HG03045 (cell line): ENCODE results near the gene ARHGAP33.
"Not testable (repeated sequence)": the region's sequence is repeated elsewhere in the genome, so short reads cannot be mapped to it uniquely, and the experiment has no call there.

Experiments
- ATAC-seq: cut with Tn5 transposase; IDR thresholded peaks from one replicate; pipeline ENCODE4 v1.9.1; 2021; ENCODE audit warnings: mild to moderate bottlenecking, moderate library complexity; ENCODE audit not compliant: unreplicated experiment

Gene ARHGAP33

DNA sequence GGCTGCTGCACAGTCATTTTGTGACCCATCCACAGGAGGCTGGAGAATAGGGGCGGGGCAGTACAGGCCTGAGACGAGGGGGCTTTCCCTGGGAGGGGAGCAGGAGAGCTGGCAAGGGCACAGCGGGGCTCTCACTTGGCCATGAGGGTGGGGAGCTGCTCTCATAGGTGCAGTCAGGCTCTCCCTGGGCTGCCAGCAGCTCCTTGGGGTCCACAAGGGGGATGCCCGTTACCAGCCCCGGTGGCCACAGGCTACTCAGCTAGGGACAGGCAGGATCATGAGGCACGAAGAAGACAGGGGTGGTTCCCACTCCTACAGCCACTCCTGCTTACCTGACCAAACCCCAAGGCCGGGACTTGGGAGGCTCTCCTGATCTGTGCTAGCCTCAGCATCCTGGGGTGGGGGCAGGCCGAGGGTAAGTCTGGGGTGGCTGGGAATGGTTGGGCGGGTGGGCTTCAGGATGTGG is 16.5 kb downstream of the ARHGAP33 start:
- ATAC-seq = no peak

DNA sequence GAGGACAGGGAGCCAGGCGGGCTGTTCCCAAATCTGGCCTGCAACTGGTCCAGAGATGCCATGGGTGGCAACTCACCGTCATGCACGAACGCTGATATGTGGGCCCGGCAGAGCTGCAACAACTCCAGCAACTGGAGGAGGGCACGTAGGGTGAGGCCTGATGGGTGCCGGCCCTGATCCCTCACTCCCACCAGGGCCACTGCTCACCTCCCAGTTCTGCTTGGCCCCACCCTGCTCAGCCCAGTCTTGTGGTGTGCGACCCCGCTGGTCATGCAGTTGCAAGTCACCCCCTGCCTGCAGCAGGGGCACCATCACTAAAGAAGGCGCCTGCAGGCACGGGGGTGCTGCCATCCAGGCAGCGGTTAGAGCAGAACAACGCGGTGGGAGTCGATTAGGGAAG is 16.9 kb downstream of the ARHGAP33 start:
- no peak for ATAC-seq

DNA sequence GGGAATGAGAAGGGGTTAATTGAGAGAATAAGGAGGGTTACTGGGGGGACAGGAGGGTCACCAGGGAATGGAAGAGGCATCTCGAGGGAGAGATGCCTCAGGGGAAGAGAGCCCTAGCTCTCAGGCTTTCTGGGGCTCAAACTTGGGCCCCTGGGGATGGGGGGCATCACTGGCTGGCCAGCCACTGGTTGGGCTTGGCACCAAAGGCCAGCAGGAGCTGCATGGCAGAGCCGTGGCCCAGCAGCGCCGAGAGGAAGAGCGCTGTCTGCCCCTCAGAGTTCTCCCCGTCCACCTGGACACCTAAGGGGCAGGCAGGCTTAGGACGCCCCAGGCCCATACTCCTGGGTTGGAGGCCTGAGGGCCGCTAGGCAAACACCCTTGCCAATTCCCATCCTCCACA is 17.5 kb downstream of the ARHGAP33 start:
- no peak for ATAC-seq

DNA sequence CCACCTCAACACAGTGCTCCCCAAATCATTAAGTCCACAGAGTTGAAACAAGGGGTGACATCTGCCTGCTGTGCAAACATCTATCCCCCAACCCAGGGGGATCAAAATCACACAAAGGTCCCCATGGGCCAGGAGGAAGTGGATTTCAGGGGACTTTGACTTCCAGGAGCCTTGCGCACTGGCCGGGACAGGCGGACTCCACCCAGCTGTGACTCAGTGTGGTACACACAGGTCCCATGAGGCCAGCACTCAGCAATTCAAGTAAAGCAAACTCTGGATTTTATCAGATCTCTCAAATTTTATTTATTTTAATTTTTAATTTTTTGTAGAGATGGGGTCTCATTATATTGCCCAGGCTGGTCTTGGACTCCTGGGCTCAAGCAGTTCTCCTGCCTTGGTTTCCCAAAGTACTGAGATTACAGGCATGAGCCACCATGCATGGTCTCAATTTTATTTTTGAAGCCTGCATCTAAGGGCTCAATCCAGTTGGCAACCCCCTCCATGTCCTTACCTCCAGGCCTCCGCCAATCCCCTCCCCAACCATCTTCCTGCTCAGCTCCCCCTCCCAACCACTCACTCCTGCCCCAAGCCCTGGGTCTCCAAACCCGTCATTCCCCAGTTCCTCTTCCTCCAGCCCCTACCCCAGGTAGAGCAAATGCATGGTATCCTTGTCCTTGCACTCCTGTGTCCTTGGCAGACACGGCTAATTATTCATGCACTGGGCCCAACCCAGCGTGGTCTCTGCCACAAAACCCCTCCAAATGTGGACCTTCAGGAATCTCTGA is 18.2 kb downstream of the ARHGAP33 start:
- ATAC-seq = no peak

DNA sequence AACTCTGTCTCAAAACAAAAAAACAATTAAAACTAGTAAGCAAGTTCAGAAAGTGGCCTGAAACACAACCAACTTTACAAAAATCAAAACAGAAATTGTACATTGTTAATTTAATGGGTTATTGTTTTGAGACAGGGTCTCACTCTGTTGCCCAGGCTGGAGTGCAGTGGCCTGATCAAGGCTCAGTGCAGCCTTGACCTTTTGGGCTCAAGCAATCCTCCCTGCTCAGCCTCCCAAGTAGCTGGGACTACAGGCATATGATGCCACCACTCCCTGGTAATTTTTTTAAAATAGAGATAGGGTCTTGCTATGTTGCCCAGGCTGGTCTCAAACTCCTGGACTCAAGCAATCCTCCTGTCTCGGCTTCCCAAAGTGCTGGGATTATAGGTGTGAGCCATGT is 20.2 kb downstream of the ARHGAP33 start:
- ATAC-seq = not testable (repeated sequence)

DNA sequence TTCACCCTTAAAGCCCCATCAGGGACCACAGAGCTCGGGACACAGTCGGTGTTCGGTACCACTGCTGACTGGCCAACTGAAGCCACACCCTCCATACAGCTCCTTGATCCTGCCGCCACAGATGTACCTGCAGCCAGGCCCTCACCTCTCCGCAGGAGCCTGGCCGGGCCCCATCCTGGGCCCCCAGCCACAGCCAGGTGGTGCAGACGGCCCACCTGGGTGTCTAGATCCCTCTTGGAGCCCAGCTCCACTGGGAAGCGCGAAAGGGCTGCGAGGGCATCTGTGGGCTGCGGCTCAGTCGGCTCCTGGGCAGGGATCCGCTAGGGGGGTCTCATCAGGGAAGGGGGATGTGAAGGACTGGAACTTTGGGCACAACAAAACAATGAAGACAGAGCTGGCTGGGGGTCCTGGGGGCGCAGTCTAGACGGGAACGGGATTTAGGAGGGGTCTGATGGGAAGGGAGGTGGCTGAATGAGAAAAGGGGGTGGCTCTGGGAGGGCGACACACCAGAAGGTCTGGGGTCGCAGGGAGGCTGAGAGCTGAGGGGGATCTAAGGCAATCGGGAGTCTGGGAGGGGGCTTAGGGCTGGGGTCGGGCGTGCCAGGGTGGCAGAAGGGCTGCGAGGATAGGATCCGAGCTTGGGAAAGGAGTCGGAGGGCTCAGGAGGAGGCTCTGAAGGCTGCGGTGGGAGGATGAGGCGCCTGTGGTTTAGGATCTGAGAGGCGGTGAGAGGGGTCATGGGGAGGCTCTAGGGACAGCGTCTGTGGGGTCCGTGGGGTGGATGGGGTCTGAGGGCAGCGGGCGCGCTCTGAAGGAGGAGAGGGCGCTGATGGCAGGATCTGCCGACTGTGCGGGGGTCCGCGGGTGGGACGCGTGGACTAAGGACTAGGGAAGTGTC is 21.5 kb downstream of the ARHGAP33 start:
- ATAC-seq = no peak

DNA sequence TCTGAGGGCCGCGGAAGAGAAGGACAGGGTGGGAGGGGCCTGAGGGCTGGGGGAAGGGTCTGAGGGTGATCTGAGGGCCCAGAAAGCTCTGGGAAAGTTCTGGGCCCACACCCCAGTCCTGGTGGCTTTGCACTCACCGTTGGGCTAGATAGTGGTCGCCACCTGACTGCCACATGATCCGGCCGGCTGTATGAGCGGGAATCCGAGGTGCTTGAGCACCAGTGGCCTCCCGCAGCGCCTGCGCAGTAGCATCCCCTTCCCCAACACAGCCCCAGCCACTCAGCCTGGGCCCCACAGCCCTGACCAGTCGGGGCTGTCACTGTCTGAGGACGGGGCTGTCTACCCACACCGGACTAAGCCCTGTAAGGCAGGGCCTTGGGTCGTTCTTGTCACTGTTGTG is 22.3 kb downstream of the ARHGAP33 start:
- ATAC-seq = no peak

DNA sequence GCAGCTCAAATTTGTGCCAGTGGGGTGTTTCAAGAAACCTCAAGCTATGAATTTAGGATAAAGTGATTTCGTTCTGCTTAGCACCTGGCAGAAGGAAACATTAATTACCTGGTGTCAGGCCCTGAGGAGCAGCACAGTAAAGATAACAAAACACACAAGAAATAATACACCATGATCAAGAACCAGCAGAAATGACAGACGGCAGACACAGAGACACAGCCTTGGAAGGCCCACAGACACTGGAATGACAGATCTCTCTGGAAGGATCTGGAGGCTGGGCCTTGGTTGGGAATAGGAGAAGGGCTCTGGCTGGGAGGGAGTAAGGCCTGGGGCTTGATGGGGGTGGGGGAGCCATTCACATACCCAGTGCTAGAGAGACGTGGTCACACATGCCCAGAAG is 26.5 kb downstream of the ARHGAP33 start:
- no peak for ATAC-seq

DNA sequence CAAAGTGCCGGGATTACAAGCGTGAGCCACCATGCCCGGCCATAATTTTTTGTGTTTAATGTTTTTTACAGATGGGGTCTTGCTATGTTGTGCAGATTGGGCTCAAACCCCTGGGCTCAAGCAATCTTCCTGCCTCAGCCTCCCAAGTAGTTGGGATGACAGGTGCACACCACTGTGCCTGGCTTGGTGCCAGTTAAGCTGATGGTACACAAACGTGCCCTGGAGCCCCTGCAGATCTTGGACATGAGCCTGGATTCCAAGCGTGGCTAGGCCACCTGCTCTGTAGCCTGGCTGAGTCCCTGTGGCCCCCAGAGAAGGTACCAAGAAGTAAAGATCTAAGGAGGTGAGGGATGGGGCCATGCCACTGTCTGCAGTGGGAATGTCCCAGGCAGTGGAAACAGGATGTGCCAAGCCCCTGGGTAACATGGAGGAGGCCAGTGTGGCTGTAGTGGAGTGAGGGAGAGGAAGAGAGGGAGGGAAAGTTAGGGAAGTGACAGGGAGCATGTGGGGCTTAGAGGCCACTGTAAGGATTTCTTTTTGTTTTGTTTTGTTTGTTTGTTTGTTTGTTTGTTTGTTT is 30.2 kb downstream of the ARHGAP33 start:
- no peak for ATAC-seq

DNA sequence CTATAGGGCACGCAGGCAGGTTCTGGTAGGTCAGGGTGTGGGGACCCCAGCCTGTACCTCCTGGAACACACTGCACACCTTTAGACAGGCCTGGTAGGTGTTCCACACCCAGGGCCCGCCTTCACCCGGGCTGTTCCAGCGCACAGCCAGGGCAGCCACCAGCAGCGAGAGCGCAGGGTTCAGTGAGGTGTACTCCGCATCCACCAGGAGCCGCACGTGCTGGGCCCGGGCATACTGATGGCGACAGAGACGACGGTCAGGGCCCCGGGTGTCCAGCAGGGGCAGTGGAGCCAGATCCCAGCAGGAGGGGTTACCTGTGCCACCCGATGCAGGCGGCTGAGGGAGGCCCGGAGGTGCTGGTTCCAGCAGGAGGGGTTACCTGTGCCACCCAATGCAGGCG is 31.2 kb downstream of the ARHGAP33 start:
- no peak for ATAC-seq

DNA sequence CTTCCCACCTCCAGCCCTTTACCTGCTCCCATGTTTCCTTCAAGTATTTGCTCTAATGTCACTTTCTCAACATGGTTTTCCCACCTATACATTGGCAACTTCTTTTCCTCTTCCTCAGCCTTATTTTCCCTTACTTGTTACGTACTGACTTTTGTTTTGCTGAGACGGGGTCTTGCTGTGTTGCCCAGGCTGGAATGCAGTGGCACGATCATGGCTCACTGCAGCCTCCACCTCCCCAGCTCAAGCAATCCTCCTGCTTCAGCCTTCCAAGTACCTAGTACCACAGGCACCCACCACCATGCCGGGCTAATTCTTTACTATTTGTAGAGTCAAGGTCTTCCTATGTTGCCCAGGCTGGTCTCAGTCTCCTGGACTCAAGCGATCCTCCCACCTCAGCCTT is 32.3 kb downstream of the ARHGAP33 start:
- no peak for ATAC-seq

DNA sequence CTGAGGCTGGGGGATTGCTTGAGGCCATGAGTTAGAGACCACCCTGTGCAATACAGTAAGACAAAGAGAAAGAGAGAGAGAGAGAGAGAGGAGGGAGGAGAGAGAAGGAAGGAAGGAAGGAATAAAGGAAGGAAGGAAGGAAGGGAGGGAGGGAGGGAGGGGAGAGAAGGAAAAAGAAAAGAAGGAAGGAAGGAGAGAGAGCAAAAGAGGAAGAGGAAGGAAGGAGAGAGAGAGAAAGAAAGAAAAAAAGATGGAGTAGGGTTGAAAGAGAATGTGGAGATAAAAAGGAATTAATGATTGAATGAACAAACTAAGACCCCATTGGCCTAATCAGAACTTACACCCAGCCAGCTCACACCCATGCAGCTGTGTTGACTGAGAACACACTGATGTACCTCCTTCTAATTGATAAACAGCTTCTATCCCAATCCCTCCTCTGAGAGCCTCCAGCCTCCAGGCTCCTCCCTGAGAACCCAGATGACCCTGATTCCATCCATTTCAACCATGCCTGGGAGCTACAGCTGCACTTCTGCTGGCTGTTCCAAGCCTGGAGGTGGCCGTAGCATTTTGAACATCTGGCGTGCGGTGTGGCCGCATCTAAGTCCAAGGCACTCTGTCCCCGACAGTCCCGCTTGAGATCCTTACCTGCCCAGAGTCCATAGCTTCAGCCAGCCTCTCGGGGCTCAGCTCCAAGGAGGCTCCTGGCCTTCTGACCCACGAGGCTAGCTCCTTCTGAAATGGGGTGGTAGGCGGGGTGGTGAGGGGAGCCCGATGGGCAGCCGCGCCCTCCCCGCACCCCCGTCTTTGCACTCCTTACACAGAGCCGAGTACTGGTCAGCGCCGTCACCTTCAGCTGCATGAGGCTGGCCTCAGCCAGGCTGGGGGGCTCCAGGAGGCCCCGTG is 36.2 kb downstream of the ARHGAP33 start:
- no peak for ATAC-seq

DNA sequence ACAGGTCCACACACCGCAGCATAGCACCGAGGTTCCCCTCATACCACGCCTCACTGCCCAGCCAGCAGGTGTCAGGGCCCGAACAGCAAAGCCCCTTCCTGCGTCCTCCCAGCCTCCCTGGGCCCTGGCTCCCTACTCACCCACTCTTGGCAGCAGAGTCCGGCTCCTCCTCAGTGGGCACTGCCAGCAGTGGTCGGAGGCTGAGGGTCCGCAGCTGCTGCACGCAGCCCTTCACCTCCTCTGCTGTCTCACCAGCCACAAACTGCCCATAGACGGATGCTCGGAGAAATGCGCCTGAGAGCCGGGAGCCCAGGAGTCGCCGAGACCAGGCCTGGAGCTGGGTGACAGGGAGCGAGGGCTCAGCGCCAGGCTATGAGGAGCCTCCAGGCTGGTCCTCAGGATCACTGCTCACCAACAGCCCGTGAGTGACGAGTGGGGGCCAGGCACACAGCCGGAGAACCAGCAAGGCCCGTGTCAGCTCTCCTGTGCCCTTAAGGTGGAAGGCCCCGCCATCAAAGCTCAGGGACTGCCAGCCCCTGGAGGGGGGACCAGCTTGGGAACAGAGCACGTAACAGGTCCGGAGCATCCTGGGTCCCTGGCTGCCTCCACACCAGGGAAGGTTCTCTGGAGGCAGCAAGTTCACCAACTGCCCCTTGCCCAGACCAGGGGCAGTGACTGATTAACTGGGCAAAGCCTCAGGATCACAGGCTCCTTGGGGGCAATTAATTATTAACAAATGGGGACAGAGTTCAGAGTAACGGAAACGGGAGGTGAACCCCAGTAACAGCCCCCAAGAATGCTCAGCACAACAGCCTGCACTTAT is 37.1 kb downstream of the ARHGAP33 start, which contains the start of gene PRODH2:
Gene PRODH2, minus strand, starts transcription at position 626 of the 823 bp plus-strand sequence. Its CDS starts 40 bp downstream, at position 586.
- no peak for ATAC-seq

DNA sequence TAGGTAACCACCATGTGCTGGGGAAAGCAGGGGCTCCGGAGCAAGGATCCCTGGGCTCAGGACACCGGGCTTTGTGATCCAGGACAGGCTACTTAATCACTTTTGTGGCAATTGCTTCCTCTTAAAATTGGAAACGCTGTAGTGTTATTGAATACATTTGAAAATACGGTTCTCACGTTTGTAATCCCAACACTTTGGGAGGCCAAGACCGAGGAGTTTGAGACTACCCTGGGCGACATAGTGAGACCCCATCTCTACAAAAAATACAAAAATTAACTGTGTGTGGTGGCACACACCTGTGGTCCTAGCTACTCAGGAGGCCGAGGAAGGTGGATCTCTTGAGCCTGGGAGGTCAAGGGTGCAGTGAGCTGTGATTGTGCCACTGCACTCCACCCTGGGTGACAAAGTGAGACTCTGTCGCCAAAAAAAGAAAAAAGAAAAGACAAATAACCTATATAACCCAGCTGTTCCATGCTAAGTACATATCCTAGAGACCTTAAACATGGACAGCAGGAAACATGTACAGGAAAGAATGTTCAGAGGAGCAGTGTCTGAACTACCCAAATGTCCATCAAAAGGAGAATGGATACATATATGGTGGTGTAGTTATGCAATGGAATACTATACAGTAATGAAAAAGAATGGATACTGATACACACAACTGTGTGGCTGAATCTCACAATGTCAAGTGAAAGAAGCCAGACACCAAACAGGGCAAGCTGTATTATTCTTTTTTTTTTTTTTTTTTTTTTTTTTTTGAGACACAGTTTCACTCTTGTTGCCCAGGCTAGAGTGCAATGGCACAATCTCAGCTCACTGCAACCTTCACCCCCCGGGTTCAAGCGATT is 37.9 kb downstream of the ARHGAP33 start:
- ATAC-seq = no peak

DNA sequence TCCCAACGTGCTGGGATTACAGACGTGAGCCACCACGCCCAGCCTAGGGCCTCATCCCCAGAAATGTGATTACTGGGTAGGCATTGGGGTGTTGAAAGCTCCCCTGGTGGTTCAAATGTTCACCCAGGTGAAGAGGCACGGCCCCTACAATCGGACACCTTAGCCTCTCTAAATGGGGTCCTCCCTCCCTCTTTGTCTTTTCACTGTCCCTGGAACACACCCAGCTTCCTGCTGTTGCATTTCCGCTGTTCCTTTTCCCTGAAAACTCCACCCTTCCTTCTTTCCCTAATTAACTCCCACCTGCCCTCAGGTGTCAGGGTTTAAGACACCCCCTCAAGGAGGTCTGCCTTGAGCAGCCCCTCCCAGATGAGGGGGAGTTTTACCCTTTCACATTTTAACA is 40.9 kb downstream of the ARHGAP33 start:
- ATAC-seq = no peak

DNA sequence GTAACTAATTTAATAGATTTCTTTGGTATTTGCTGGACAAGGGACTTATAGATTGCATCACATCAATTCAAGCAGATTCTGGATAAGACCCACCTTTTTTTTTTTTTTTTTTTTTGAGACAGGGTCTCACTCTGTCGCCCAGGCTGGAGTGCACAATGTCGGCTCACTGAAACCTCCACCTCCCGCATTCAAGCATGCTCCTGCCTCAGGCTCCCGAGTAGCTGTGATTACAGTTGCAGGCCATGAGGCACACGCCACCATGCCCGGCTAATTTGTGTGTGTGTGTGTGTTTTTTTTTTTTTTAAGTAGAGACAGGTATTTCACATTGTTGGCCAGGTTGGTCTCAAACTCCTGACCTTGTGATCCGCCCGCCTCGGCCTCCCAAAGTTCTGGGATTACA is 41.5 kb downstream of the ARHGAP33 start:
- no peak for ATAC-seq

DNA sequence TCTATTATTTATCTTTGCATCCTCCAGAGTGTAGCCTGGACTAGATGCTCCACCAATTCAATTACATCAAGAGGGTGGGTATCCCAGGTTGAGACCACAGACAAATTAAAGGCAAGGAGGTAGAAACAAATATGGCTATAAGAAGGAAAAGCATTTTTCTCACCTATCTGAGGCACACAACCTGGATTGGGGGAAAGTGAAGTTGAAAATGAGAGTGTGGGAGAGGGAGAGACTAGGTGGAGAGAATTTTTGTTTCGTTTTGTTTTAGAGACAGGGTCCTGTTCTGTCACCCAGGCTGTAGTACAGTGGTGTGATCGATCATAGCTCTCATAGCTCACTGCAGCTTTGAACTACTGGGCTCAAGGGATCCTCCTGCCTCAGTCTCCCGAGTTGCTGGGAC is 43.1 kb downstream of the ARHGAP33 start:
- no peak for ATAC-seq

DNA sequence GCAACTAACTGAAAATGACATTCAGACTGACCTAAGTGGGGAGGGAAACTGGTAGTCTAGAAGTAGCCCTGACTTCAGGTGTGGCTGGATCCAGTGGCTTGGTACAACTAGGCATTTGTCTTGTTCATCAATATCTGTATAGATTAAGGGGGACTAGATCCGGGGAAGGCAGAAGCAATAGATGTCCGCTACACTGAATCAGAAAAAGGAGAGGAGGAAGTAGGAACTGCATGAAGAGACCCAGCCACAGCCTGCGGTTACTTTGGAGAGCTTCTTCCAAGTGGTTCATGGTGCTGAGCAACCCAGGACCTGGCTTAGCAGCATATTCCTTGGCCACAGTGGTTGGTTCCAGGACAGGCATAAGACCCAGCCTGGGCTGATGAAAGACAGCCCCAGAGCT is 47.2 kb downstream of the ARHGAP33 start:
- ATAC-seq = no peak

DNA sequence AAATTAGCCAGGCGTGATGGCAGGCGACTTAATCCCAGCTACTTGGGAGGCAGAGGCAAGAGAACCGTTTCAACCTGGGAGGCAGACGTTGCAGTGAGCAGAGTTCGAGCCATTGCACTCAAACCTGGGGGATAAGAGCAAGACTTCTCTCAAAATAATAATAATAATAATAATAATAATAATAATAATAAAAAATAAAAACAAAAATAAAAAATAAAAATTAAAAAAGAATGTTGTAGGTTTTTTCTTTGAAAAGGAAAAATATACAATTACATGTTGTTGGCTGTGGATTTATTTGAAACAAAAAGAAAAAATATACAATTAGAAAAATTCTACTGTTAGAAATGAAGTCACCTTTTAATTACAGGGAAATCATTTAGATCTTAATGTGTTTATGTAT is 48.8 kb downstream of the ARHGAP33 start:
- no peak for ATAC-seq
